Fibroblast of lung (primary cell): ENCODE results near the gene RNF224.

Experiments
- EZH2 ChIP-seq: IDR thresholded peaks from 2 replicates; pipeline ENCODE4 v1.5.1; 2012; ENCODE audit warnings: low read length, control low read depth, mild to moderate bottlenecking; ENCODE audit errors: missing control alignments
- TF ChIP-seq, protein P1 (sequence below), 2 donors: IDR thresholded peaks in 1 of 2; conservative IDR thresholded peaks in 1 of 2; 1 replicate in 1 of 2; 2 replicates in 1 of 2; pipeline ENCODE4 v1.5.1; 2011 to 2012; ENCODE audit warnings: low read length in 2 of 2, control low read depth in 1 of 2, inconsistent platforms in 1 of 2, low read depth in 1 of 2, mild to moderate bottlenecking in 1 of 2

DNA sequence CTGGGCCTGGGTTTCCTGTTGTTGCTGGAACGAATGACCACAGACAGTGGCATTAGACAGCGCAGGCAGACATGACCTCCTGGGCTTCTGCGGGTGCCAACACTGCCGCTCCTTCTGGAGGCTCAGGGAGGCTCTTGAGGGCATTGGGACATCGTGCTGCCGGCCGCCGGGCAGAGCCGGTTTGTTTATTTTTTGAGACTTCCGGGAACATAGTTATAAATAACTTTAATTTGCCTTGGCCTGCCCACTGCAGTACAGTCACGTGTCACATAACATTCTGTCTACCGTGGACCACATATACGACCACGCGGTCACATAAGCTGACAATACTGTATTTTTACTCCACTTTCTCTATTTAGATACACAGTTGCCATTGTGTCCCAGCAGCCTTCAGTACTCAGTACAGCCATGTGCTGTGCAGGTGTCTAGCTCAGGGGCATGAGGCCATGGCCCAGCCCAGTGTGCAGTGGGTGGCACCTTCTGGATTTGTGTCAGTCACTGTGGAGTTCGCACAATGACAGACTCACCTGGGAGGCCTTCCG, 42.0 kb downstream of the RNF224 start:
- TF ChIP-seq, protein P1, sequence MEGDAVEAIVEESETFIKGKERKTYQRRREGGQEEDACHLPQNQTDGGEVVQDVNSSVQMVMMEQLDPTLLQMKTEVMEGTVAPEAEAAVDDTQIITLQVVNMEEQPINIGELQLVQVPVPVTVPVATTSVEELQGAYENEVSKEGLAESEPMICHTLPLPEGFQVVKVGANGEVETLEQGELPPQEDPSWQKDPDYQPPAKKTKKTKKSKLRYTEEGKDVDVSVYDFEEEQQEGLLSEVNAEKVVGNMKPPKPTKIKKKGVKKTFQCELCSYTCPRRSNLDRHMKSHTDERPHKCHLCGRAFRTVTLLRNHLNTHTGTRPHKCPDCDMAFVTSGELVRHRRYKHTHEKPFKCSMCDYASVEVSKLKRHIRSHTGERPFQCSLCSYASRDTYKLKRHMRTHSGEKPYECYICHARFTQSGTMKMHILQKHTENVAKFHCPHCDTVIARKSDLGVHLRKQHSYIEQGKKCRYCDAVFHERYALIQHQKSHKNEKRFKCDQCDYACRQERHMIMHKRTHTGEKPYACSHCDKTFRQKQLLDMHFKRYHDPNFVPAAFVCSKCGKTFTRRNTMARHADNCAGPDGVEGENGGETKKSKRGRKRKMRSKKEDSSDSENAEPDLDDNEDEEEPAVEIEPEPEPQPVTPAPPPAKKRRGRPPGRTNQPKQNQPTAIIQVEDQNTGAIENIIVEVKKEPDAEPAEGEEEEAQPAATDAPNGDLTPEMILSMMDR (conservative IDR thresholded peaks at IDR 0.05 in 1 of 2, IDR thresholded peaks at IDR 0.05 in 1 of 2; ENCODE audit: low read depth in 1 of 2, low read length in 2 of 2), result no peak
- TF ChIP-seq EZH2, result no peak
